Thyroid gland (tissue), 4 donors: Measurements from ENCODE around the gene AP2B1. TPM values are rescaled to one million over a fixed set of nuclear protein-coding genes. Genes with fewer than 3 reads are reported as not detected.

ENCODE experiments used
- DNase-seq, 2 donors: peaks; one replicate each; pipeline ENCODE4 v3.0.0-alpha.2; 2019
- H3K27ac ChIP-seq, 3 donors: fragments of 200-600 bp; sonication (generic); 1 replicate in 2 of 3; 2 replicates in 1 of 3; pipeline ENCODE4 v1.5.1; 2016 to 2019; ENCODE audit warnings: mild to moderate bottlenecking in 1 of 3, moderate library complexity in 1 of 3
- H3K27me3 ChIP-seq: fragments of 200-600 bp; sonication (generic); one replicate; pipeline ENCODE4 v1.5.1; 2019
- H3K36me3 ChIP-seq, 2 donors: fragments of 200-600 bp; sonication (generic); one replicate each; pipeline ENCODE4 v1.5.1; 2016 to 2019
- H3K4me1 ChIP-seq, 2 donors: fragments of 200-600 bp; sonication (generic); one replicate each; pipeline ENCODE4 v1.5.1; 2017 to 2019
- H3K4me3 ChIP-seq, 3 donors: fragments of 200-600 bp; sonication (generic); replicated peaks in 1 of 3; 1 replicate in 2 of 3; 2 replicates in 1 of 3; pipeline ENCODE4 v1.5.1; 2016; ENCODE audit warnings: mild to moderate bottlenecking in 1 of 3
- H3K9me3 ChIP-seq: fragments of 200-600 bp; sonication (generic); one replicate; pipeline ENCODE4 v1.5.1; 2017
- CTCF ChIP-seq, 6 experiments: fragments of 200-600 bp in 3 of 6; fragments of 450-650 bp in 3 of 6; sonication (generic) in 3 of 6; IDR thresholded peaks; one replicate each; pipeline ENCODE4 v1.5.1; 2016 to 2019; ENCODE audit warnings: antibody characterized with exemption in 6 of 6, mild to moderate bottlenecking in 2 of 6, inconsistent platforms in 1 of 6, moderate library complexity in 1 of 6
- POLR2A ChIP-seq, 2 donors: fragments of 450-650 bp; IDR thresholded peaks; one replicate each; pipeline ENCODE4 v1.6.1; 2017; ENCODE audit warnings: antibody characterized with exemption in 2 of 2, mild to moderate bottlenecking in 2 of 2, moderate library complexity in 1 of 2
- WGBS, 2 donors: methylation state at CpG; one replicate each; pipeline ENCODE4 v1.1.5; 2017; 5-methylcytosine and 5-hydroxymethylcytosine counted together
- intact Hi-C: fragments of 100-400 bp; cut with DNase I; formaldehyde crosslinking; loops from one replicate; pipeline ENCODE4 v1.15.1; 2023
- total RNA-seq, 4 donors: library from RNA; depleted of rRNA; stranded (reverse); fragments of >200 nt; gene quantifications; one replicate each; pipeline ENCODE4 v1.2.3, GENCODE V29; 2016

Gene AP2B1
- total RNA-seq, 4 donors from 2014 or later = 105 to 162 (median 122) TPM

- WGBS, 2 donors = 81 to 85% methylated on average over 3 of the region's 3 CpGs
Observed at GRCh38 chr17:35708149-35708548, 121.0 kb downstream of the AP2B1 start.

GRCh38 chr17:35708951-35709350, 121.8 kb downstream of the AP2B1 start:
- Histone ChIP-seq H3K4me3 (no peak overlapping the region), H3K27ac (no peak overlapping the region), H3K4me1 (peaks cover 2 to 5% of the 10 kb centered on the region in 2 donors), H3K27me3 (no peaks in the 10 kb centered on the region), H3K9me3 (no peaks in the 10 kb centered on the region), H3K36me3 (peaks cover 0 to 20% of the 10 kb centered on the region in 2 donors)
- TF ChIP-seq CTCF (IDR thresholded peaks at IDR 0.05) (no peak), POLR2A (IDR thresholded peaks at IDR 0.05) (no peak)
- 71 to 85% methylated on average over 3 of the region's 3 CpGs for WGBS, 2 donors
- intact Hi-C loops = no loop called here
- DNase-seq = no peak

More at GRCh38 chr17:35708149-35708548, 121.0 kb downstream of the AP2B1 start:
- Histone ChIP-seq H3K27me3 (no peaks in the 10 kb centered on the region), H3K27ac (no peak overlapping the region), H3K4me3 (no peak overlapping the region), H3K4me1 (peaks cover 0 to 1% of the 10 kb centered on the region in 2 donors), H3K9me3 (no peaks in the 10 kb centered on the region), H3K36me3 (peaks cover 0 to 20% of the 10 kb centered on the region in 2 donors)
- intact Hi-C loops = no loop called here
- TF ChIP-seq CTCF (IDR thresholded peaks at IDR 0.05) = no peak
- TF ChIP-seq POLR2A (IDR thresholded peaks at IDR 0.05) = no peak
- DNase-seq = no peak

DNA sequence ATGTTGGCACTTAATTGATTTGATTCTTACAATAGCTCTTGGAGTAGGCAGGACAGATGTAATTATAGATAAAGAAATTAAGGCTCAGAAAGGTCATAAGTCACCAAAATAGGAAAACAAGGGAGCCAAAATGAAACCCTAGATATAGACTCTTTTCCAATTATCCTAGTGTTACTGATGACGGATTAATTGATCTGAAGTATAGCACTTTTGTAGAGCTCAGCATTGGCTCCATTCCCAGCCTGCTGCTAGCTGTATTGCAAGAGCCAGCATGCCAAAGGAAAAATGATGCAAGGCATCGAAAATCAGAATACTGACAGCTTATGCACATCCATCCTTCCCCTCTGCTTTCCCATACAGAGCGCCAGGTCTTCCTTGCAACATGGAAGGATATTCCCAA, 122.8 kb downstream of the AP2B1 start:
- intact Hi-C loops = no loop called here
- Histone ChIP-seq H3K4me3 (no peak overlapping the region), H3K36me3 (peaks cover 0 to 20% of the 10 kb centered on the region in 2 donors), H3K9me3 (no peaks in the 10 kb centered on the region), H3K27ac (no peak overlapping the region), H3K27me3 (no peaks in the 10 kb centered on the region), H3K4me1 (peaks cover 2 to 5% of the 10 kb centered on the region in 2 donors)
- 82 to 90% methylated on average over 3 of the region's 3 CpGs for WGBS, 2 donors
- TF ChIP-seq CTCF (IDR thresholded peaks at IDR 0.05) (no peak), POLR2A (IDR thresholded peaks at IDR 0.05) (no peak)
- DNase-seq = no peak

DNA sequence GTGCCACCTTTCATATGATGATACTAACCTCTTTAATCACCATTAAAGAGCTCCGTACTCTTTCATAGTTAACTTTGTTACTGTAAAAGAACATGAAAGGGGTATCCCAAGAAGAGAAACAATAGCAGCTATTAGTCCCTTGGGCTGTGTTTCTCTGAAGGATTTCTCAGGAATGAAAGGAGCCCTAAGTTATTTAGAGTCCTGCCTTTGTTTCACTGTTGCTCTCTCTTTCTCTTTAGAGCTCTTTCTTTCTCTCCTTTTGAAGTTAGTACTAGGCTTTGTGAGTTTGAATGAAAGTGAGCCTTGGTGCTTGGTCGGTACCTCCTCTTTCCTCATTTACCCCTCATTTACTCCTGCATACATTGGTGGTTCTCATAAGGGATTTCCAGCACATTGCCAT, 123.8 kb downstream of the AP2B1 start:
- DNase-seq = no peak
- WGBS, 2 donors = 92 to 97% methylated on average over 2 of the region's 2 CpGs
- Histone ChIP-seq H3K4me1 (peaks cover 2 to 14% of the 10 kb centered on the region in 2 donors), H3K4me3 (no peak overlapping the region), H3K36me3 (peaks cover 0 to 20% of the 10 kb centered on the region in 2 donors), H3K9me3 (no peaks in the 10 kb centered on the region), H3K27ac (no peak overlapping the region), H3K27me3 (no peaks in the 10 kb centered on the region)
- intact Hi-C loops = no loop called here
- TF ChIP-seq CTCF (IDR thresholded peaks at IDR 0.05) = no peak
- no peak for TF ChIP-seq POLR2A (IDR thresholded peaks at IDR 0.05)

DNA sequence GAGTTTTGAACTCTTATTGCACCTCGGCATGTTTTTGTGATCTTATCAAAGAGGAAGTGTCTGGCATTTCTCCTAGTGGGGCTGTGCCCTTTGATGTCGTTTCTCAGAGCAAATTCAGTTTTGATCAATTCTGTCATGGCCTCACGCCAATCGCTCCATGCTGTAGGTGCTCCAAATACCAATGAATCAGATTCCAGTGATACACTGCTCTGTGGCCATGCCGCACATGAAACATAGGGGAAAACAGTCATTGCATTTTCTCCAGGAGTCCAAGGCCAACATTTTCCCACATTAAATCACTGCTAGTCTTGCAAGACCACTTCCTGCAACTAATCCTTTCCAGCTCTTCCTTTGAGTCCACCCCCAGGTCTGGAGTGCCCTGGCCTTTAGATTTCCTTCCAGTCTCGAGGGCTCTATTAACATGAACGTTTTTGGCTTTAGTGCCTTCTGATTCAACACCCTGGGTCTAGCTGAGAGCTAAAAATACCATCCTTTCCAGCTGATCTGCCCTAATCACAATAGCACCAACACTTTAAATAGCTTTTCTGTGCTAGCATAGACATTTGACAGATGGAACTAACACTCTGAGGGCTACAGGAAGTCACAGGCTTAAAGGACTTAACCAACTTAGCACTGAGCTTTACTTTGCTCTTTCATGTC, 126.1 kb downstream of the AP2B1 start:
- H3K9me3 ChIP-seq = no peaks in the 10 kb centered on the region
- TF ChIP-seq CTCF (IDR thresholded peaks at IDR 0.05) (no peak), POLR2A (IDR thresholded peaks at IDR 0.05) (no peak)
- no peak for DNase-seq
- H3K4me1 ChIP-seq = peaks cover 17 to 35% of the 10 kb centered on the region in 2 donors
- 51 to 58% methylated on average over 7 of the region's 7 CpGs for WGBS, 2 donors
- H3K36me3 ChIP-seq = peaks cover 0 to 20% of the 10 kb centered on the region in 2 donors
- H3K4me3 ChIP-seq = no peak overlapping the region
- intact Hi-C loops = no loop called here
- H3K27me3 ChIP-seq = no peaks in the 10 kb centered on the region
- H3K27ac ChIP-seq = no peak overlapping the region
